ENCODE results near the gene SLC28A3. TPM values are rescaled to one million over a fixed set of nuclear protein-coding genes. Genes with fewer than 3 reads are reported as not detected.

Gene SLC28A3
- total RNA-seq, 4 donors from 2014 or later = 0.15 to 0.22 TPM; not detected in 2

DNA sequence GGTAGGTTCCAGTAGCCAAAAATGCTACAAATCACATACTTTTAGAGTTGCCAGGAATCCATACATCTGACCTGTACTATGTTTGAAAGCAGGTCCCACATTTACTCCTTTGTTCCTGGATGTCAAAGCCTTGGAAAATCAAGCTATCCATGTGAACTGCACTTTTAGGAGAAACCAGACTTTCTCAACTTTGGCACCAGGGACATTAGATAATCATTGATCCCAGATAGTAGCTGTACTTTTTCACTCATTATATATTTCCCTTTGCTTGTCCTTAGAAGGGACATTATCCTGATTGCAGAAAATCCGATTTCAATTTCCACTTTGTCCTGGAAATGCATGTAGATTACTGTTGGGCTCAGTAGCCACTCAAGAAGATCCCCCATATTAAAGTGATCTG lies 44.1 kb upstream of the SLC28A3 start:
- 96 to 97% methylated on average over 1 of the region's 1 CpG for WGBS, 2 donors
- no peaks in the 10 kb centered on the region for H3K27me3 ChIP-seq
- TF ChIP-seq POLR2A (IDR thresholded peaks at IDR 0.05) = no peak
- TF ChIP-seq, protein P1, sequence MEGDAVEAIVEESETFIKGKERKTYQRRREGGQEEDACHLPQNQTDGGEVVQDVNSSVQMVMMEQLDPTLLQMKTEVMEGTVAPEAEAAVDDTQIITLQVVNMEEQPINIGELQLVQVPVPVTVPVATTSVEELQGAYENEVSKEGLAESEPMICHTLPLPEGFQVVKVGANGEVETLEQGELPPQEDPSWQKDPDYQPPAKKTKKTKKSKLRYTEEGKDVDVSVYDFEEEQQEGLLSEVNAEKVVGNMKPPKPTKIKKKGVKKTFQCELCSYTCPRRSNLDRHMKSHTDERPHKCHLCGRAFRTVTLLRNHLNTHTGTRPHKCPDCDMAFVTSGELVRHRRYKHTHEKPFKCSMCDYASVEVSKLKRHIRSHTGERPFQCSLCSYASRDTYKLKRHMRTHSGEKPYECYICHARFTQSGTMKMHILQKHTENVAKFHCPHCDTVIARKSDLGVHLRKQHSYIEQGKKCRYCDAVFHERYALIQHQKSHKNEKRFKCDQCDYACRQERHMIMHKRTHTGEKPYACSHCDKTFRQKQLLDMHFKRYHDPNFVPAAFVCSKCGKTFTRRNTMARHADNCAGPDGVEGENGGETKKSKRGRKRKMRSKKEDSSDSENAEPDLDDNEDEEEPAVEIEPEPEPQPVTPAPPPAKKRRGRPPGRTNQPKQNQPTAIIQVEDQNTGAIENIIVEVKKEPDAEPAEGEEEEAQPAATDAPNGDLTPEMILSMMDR (IDR thresholded peaks at IDR 0.05) = no peak
- intact Hi-C loops (cut with DNase I) = no loop called here
- H3K9me3 ChIP-seq = no peaks in the 10 kb centered on the region
- no peak for DNase-seq
- no peaks in the 10 kb centered on the region for H3K4me1 ChIP-seq
- H3K27ac ChIP-seq = peak overlapping the region in 1 of 3 donors; percentile 61
- H3K36me3 ChIP-seq = no peaks in the 10 kb centered on the region
- H3K4me3 ChIP-seq (replicated peaks in 1 of 3) = no peak overlapping the region

- Histone ChIP-seq H3K9me3 (no peaks in the 10 kb centered on the region), H3K4me3 (replicated peaks in 1 of 3) (no peak overlapping the region), H3K27ac (no peak overlapping the region), H3K36me3 (no peaks in the 10 kb centered on the region), H3K27me3 (no peaks in the 10 kb centered on the region), H3K4me1 (no peaks in the 10 kb centered on the region)
- no peak for DNase-seq
- intact Hi-C loops (cut with DNase I) = no loop called here
- 82 to 83% methylated on average over 3 of the region's 3 CpGs for WGBS, 2 donors
- TF ChIP-seq POLR2A (IDR thresholded peaks at IDR 0.05) = no peak
- TF ChIP-seq, protein P1 (IDR thresholded peaks at IDR 0.05) = no peak
Measured at GRCh38 chr9:84383178-84383577, 42.6 kb upstream of the SLC28A3 start.

GRCh38 chr9:84382720-84383119 lies 42.2 kb upstream of the SLC28A3 start:
- intact Hi-C loops (cut with DNase I) = no loop called here
- Histone ChIP-seq H3K27ac (no peak overlapping the region), H3K36me3 (no peaks in the 10 kb centered on the region), H3K4me1 (no peaks in the 10 kb centered on the region), H3K4me3 (replicated peaks in 1 of 3) (no peak overlapping the region), H3K27me3 (no peaks in the 10 kb centered on the region), H3K9me3 (no peaks in the 10 kb centered on the region)
- TF ChIP-seq POLR2A (IDR thresholded peaks at IDR 0.05) = no peak
- TF ChIP-seq, protein P1 (IDR thresholded peaks at IDR 0.05) = no peak
- DNase-seq = no peak
- 69 to 77% methylated on average over 6 of the region's 6 CpGs for WGBS, 2 donors

- H3K36me3 ChIP-seq = no peaks in the 10 kb centered on the region
- no peak overlapping the region for H3K27ac ChIP-seq
- no peak for DNase-seq
- no peaks in the 10 kb centered on the region for H3K9me3 ChIP-seq
- intact Hi-C loops (cut with DNase I) = no loop called here
- H3K4me3 ChIP-seq (replicated peaks in 1 of 3) = no peak overlapping the region
- 85 to 89% methylated on average over 3 of the region's 3 CpGs for WGBS, 2 donors
- H3K4me1 ChIP-seq = no peaks in the 10 kb centered on the region
- TF ChIP-seq POLR2A (IDR thresholded peaks at IDR 0.05) = no peak
- TF ChIP-seq, protein P1 (IDR thresholded peaks at IDR 0.05) = no peak
- H3K27me3 ChIP-seq = no peaks in the 10 kb centered on the region
Measured at GRCh38 chr9:84381508-84381907, 41.0 kb upstream of the SLC28A3 start.

- Histone ChIP-seq H3K27ac (no peak overlapping the region), H3K9me3 (no peaks in the 10 kb centered on the region), H3K36me3 (no peaks in the 10 kb centered on the region), H3K27me3 (no peaks in the 10 kb centered on the region), H3K4me3 (replicated peaks in 1 of 3) (no peak overlapping the region), H3K4me1 (no peaks in the 10 kb centered on the region)
- intact Hi-C loops (cut with DNase I) = no loop called here
- no peak for TF ChIP-seq POLR2A (IDR thresholded peaks at IDR 0.05)
- TF ChIP-seq, protein P1 (IDR thresholded peaks at IDR 0.05) = no peak
- DNase-seq = no peak
Measured at GRCh38 chr9:84379740-84380139, 39.2 kb upstream of the SLC28A3 start.

Measured in thyroid gland (tissue), 4 donors.